Stimulated activated naive B cell treated with anti-CD40 and anti-IgM and Interleukin-4, amounts not matched to agents 10 μg/mL and 1 μg/mL and 100 μg/mL, for 72 hours (primary cell): ENCODE data around the gene HAO1.
"Not testable (repeated sequence)": the region's sequence is repeated elsewhere in the genome, so short reads cannot be mapped to it uniquely, and the experiment has no call there.

Experiments
- ATAC-seq, 2 donors: fragments of 150-1000 bp; cut with Tn5 transposase; replicated peaks; 2 replicates each; pipeline ENCODE4 v1.10.0; 2021; ENCODE audit warnings: moderate library complexity in 1 of 2
- DNase-seq: peaks from one replicate; pipeline ENCODE4 v3.0.0; 2021
- H3K27ac Mint-ChIP-seq: one replicate; pipeline ENCODE4 v1.8.0; 2022; ENCODE audit warnings: mild to moderate bottlenecking, mixed read lengths
- H3K27me3 Mint-ChIP-seq, 2 donors: one replicate each; pipeline ENCODE4 v1.8.0; 2022; ENCODE audit warnings: mixed read lengths in 2 of 2
- H3K36me3 Mint-ChIP-seq, 2 donors: one replicate each; pipeline ENCODE4 v1.8.0; 2022; ENCODE audit warnings: mixed read lengths in 2 of 2, mild to moderate bottlenecking in 1 of 2
- H3K4me1 Mint-ChIP-seq, 2 donors: one replicate each; pipeline ENCODE4 v1.8.0; 2022; ENCODE audit warnings: mixed read lengths in 2 of 2, mild to moderate bottlenecking in 1 of 2
- H3K4me3 Mint-ChIP-seq, 2 donors: one replicate each; pipeline ENCODE4 v1.8.0; 2022; ENCODE audit warnings: mild to moderate bottlenecking in 2 of 2, mixed read lengths in 2 of 2, moderate library complexity in 1 of 2
- H3K9me3 Mint-ChIP-seq, 2 donors: one replicate each; pipeline ENCODE4 v1.8.0; 2022; ENCODE audit warnings: mixed read lengths in 2 of 2, mild to moderate bottlenecking in 1 of 2

HAO1 gene

GRCh38 chr20:7856756-7857155 lies 83.5 kb downstream of the HAO1 start:
- Mint-ChIP-seq H3K4me3 (no peak overlapping the region), H3K27me3 (peaks cover 0 to 14% of the 10 kb centered on the region in 2 donors), H3K9me3 (no peaks in the 10 kb centered on the region), H3K36me3 (no peaks in the 10 kb centered on the region), H3K4me1 (no peaks in the 10 kb centered on the region), H3K27ac (no peak overlapping the region)
- ATAC-seq (no peak), DNase-seq (no peak)

GRCh38 chr20:7855545-7855944 lies 84.7 kb downstream of the HAO1 start:
- ATAC-seq (no peak), DNase-seq (no peak)
- no peak overlapping the region for H3K4me3 Mint-ChIP-seq
- no peaks in the 10 kb centered on the region for H3K9me3 Mint-ChIP-seq
- no peaks in the 10 kb centered on the region for H3K4me1 Mint-ChIP-seq
- peaks cover 6 to 18% of the 10 kb centered on the region in 2 donors for H3K27me3 Mint-ChIP-seq
- no peaks in the 10 kb centered on the region for H3K36me3 Mint-ChIP-seq
- H3K27ac Mint-ChIP-seq: no peak overlapping the region

- H3K27ac Mint-ChIP-seq: no peak overlapping the region
- no peak for DNase-seq
- H3K4me3 Mint-ChIP-seq: no peak overlapping the region
- no peak for ATAC-seq
- H3K4me1 Mint-ChIP-seq: no peaks in the 10 kb centered on the region
- H3K27me3 Mint-ChIP-seq: peaks cover 11 to 12% of the 10 kb centered on the region in 2 donors
- H3K36me3 Mint-ChIP-seq: no peaks in the 10 kb centered on the region
- H3K9me3 Mint-ChIP-seq: no peaks in the 10 kb centered on the region
Measured at GRCh38 chr20:7853493-7853892, 86.8 kb downstream of the HAO1 start.

- no peak for ATAC-seq
Measured at GRCh38 chr20:7850775-7851490, 89.3 kb downstream of the HAO1 start.

GRCh38 chr20:7849675-7850074 lies 90.6 kb downstream of the HAO1 start:
- no peak overlapping the region for H3K27ac Mint-ChIP-seq
- H3K36me3 Mint-ChIP-seq: no peaks in the 10 kb centered on the region
- no peaks in the 10 kb centered on the region for H3K9me3 Mint-ChIP-seq
- H3K27me3 Mint-ChIP-seq: peaks cover 11 to 12% of the 10 kb centered on the region in 2 donors
- no peaks in the 10 kb centered on the region for H3K4me1 Mint-ChIP-seq
- ATAC-seq (no peak), DNase-seq (no peak)
- H3K4me3 Mint-ChIP-seq: no peak overlapping the region

More at GRCh38 chr20:7850775-7851490, 89.3 kb downstream of the HAO1 start:
- H3K27me3 Mint-ChIP-seq: peaks cover 11 to 12% of the 10 kb centered on the region in 2 donors
- no peak for DNase-seq
- H3K36me3 Mint-ChIP-seq: no peaks in the 10 kb centered on the region
- H3K4me3 Mint-ChIP-seq: no peak overlapping the region
- H3K9me3 Mint-ChIP-seq: no peaks in the 10 kb centered on the region
- H3K27ac Mint-ChIP-seq: no peak overlapping the region
- no peaks in the 10 kb centered on the region for H3K4me1 Mint-ChIP-seq

GRCh38 chr20:7848351-7848750 lies 91.9 kb downstream of the HAO1 start:
- Mint-ChIP-seq H3K4me1 (no peaks in the 10 kb centered on the region), H3K27me3 (peaks cover 11 to 12% of the 10 kb centered on the region in 2 donors), H3K4me3 (no peak overlapping the region), H3K36me3 (no peaks in the 10 kb centered on the region), H3K27ac (no peak overlapping the region), H3K9me3 (no peaks in the 10 kb centered on the region)
- DNase-seq (no peak), ATAC-seq (no peak)

- DNase-seq (no peak), ATAC-seq (no peak)
- Mint-ChIP-seq H3K27me3 (peaks cover 5 to 6% of the 10 kb centered on the region in 2 donors), H3K36me3 (no peaks in the 10 kb centered on the region), H3K4me1 (no peaks in the 10 kb centered on the region), H3K27ac (no peak overlapping the region), H3K4me3 (no peak overlapping the region), H3K9me3 (no peaks in the 10 kb centered on the region)
Measured at GRCh38 chr20:7843613-7844012, 96.6 kb downstream of the HAO1 start.

GRCh38 chr20:7841971-7842310 lies 98.3 kb downstream of the HAO1 start:
- no peaks in the 10 kb centered on the region for H3K36me3 Mint-ChIP-seq
- ATAC-seq: no peak
- H3K9me3 Mint-ChIP-seq: no peaks in the 10 kb centered on the region
- no peak for DNase-seq
- no peaks in the 10 kb centered on the region for H3K4me1 Mint-ChIP-seq
- no peak overlapping the region for H3K27ac Mint-ChIP-seq
- H3K4me3 Mint-ChIP-seq: no peak overlapping the region
- peaks cover 5 to 6% of the 10 kb centered on the region in 2 donors for H3K27me3 Mint-ChIP-seq

GRCh38 chr20:7841291-7841970 lies 98.8 kb downstream of the HAO1 start:
- DNase-seq: no peak
- no peaks in the 10 kb centered on the region for H3K4me1 Mint-ChIP-seq
- no peak overlapping the region for H3K27ac Mint-ChIP-seq

GRCh38 chr20:7836076-7836475 lies 104.2 kb downstream of the HAO1 start:
- Mint-ChIP-seq H3K27me3 (peaks cover 0 to 2% of the 10 kb centered on the region in 2 donors), H3K36me3 (peaks cover 0 to 1% of the 10 kb centered on the region in 2 donors), H3K4me3 (no peak overlapping the region), H3K9me3 (peaks cover 4 to 9% of the 10 kb centered on the region in 2 donors), H3K27ac (no peak overlapping the region), H3K4me1 (no peaks in the 10 kb centered on the region)
- no peak for ATAC-seq
- DNase-seq: no peak

More at GRCh38 chr20:7841291-7841970, 98.8 kb downstream of the HAO1 start:
- H3K4me3 Mint-ChIP-seq: no peak overlapping the region
- H3K36me3 Mint-ChIP-seq: no peaks in the 10 kb centered on the region
- no peaks in the 10 kb centered on the region for H3K9me3 Mint-ChIP-seq
- ATAC-seq: no peak
- H3K27me3 Mint-ChIP-seq: peaks cover 5 to 6% of the 10 kb centered on the region in 2 donors

- H3K4me1 Mint-ChIP-seq, ATAC-seq, H3K27me3 Mint-ChIP-seq, H3K4me3 Mint-ChIP-seq, H3K27ac Mint-ChIP-seq, DNase-seq, H3K36me3 Mint-ChIP-seq, H3K9me3 Mint-ChIP-seq: not testable (repeated sequence)
Measured at GRCh38 chr20:7834441-7834840, 105.8 kb downstream of the HAO1 start.
